ENCODE results near the gene CTSC.
"Not testable (repeated sequence)": the region's sequence is repeated elsewhere in the genome, so short reads cannot be mapped to it uniquely, and the experiment has no call there.

CTSC gene

GRCh38 chr11:88297421-88297820 lies 40.1 kb downstream of the CTSC start:
- no peak overlapping the region for H3K4me3 ChIP-seq (ENCODE audit: low read depth, low read length)
- DNase-seq (ENCODE audit: low read depth), result no peak

- no peak for DNase-seq (ENCODE audit: low read depth)
- H3K4me3 ChIP-seq (ENCODE audit: low read depth, low read length), result no peak overlapping the region
Observed at GRCh38 chr11:88295028-88295427, 42.5 kb downstream of the CTSC start.

GRCh38 chr11:88293931-88294330 lies 43.6 kb downstream of the CTSC start:
- DNase-seq (ENCODE audit: low read depth), result peak; percentile 41
- no peak overlapping the region for H3K4me3 ChIP-seq (ENCODE audit: low read depth, low read length)

- DNase-seq (ENCODE audit: low read depth), result no peak
- H3K4me3 ChIP-seq (ENCODE audit: low read depth, low read length), result no peak overlapping the region
Observed at GRCh38 chr11:88292171-88292843, 45.2 kb downstream of the CTSC start.

GRCh38 chr11:88288560-88288959 lies 49.0 kb downstream of the CTSC start:
- H3K4me3 ChIP-seq (ENCODE audit: low read depth, low read length), result no peak overlapping the region
- no peak for DNase-seq (ENCODE audit: low read depth)

GRCh38 chr11:88284336-88285050 lies 53.0 kb downstream of the CTSC start:
- no peak for DNase-seq (ENCODE audit: low read depth)
- no peak overlapping the region for H3K4me3 ChIP-seq (ENCODE audit: low read depth, low read length)

GRCh38 chr11:88282747-88283515 lies 54.6 kb downstream of the CTSC start:
- no peak overlapping the region for H3K4me3 ChIP-seq (ENCODE audit: low read depth, low read length)
- DNase-seq (ENCODE audit: low read depth), result no peak

- no peak for DNase-seq (ENCODE audit: low read depth)
Observed at GRCh38 chr11:88281317-88281712, 56.2 kb downstream of the CTSC start.

GRCh38 chr11:88280673-88281316 lies 56.7 kb downstream of the CTSC start:
- no peak for DNase-seq (ENCODE audit: low read depth)

More at GRCh38 chr11:88281317-88281712, 56.2 kb downstream of the CTSC start:
- no peak overlapping the region for H3K4me3 ChIP-seq (ENCODE audit: low read depth, low read length)

GRCh38 chr11:88277349-88277915 lies 60.1 kb downstream of the CTSC start:
- no peak overlapping the region for H3K4me3 ChIP-seq (ENCODE audit: low read depth, low read length)
- no peak for DNase-seq (ENCODE audit: low read depth)

More at GRCh38 chr11:88280673-88281316, 56.7 kb downstream of the CTSC start:
- H3K4me3 ChIP-seq (ENCODE audit: low read depth, low read length), result no peak overlapping the region

GRCh38 chr11:88275636-88276035 lies 61.9 kb downstream of the CTSC start:
- no peak for DNase-seq (ENCODE audit: low read depth)
- no peak overlapping the region for H3K4me3 ChIP-seq (ENCODE audit: low read depth, low read length)

GRCh38 chr11:88266919-88267318 lies 70.6 kb downstream of the CTSC start:
- H3K4me3 ChIP-seq (ENCODE audit: low read depth, low read length), result no peak overlapping the region
- DNase-seq (ENCODE audit: low read depth), result no peak

- no peak overlapping the region for H3K4me3 ChIP-seq (ENCODE audit: low read depth, low read length)
- DNase-seq (ENCODE audit: low read depth), result no peak
Observed at GRCh38 chr11:88266157-88266556, 71.4 kb downstream of the CTSC start.

GRCh38 chr11:88259431-88259830 lies 78.1 kb downstream of the CTSC start:
- no peak overlapping the region for H3K4me3 ChIP-seq (ENCODE audit: low read depth, low read length)
- DNase-seq (ENCODE audit: low read depth), result no peak

- H3K4me3 ChIP-seq (ENCODE audit: low read depth, low read length), result no peak overlapping the region
- no peak for DNase-seq (ENCODE audit: low read depth)
Observed at GRCh38 chr11:88252208-88252607, 85.3 kb downstream of the CTSC start.

- DNase-seq (ENCODE audit: low read depth), result no peak
- H3K4me3 ChIP-seq (ENCODE audit: low read depth, low read length), result no peak overlapping the region
Observed at GRCh38 chr11:88250566-88251242, 86.8 kb downstream of the CTSC start.

- no peak for DNase-seq (ENCODE audit: low read depth)
- H3K4me3 ChIP-seq (ENCODE audit: low read depth, low read length), result no peak overlapping the region
Observed at GRCh38 chr11:88249706-88250105, 87.8 kb downstream of the CTSC start.

- H3K4me3 ChIP-seq (ENCODE audit: low read depth, low read length), result no peak overlapping the region
Observed at GRCh38 chr11:88246696-88247095, 90.8 kb downstream of the CTSC start.

GRCh38 chr11:88245576-88245975 lies 92.0 kb downstream of the CTSC start:
- not testable (repeated sequence) for DNase-seq (ENCODE audit: low read depth); H3K4me3 ChIP-seq (ENCODE audit: low read depth, low read length)

More at GRCh38 chr11:88246696-88247095, 90.8 kb downstream of the CTSC start:
- DNase-seq (ENCODE audit: low read depth), result peak; percentile 74

Data from skeletal muscle cell (primary cell).